ENCODE measurements around the gene LRMDA.

LRMDA gene

DNA sequence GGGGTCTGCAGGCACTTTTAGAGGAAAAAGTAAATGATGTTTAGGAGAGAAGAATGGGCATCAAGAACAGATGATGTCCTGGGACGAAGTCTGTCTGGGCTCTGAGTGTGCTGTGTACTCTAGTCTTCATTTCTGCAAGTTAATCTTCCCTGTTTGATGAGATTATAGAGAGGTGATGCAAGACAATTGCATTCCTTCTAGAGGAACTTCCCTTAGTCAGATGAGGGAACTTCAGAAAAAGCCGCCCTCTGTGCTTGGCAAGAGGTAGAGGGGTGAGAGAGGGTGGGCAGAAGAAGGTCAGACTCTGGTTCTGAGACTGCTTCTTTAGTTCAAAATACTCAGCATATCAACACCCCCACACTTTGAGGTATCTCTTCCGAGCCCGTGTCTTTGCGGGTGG, 797.9 kb downstream of the LRMDA start:
- Histone ChIP-seq H4K20me1 (ENCODE audit: low read depth, low read length) (no peaks in the 10 kb centered on the region), H3K9me2 (replicated peaks; ENCODE audit: insufficient read depth, low read length) (no peaks in the 10 kb centered on the region), H2AFZ (ENCODE audit: low read depth, low read length, severe bottlenecking) (no peak overlapping the region), H3K79me2 (ENCODE audit: insufficient read depth, low read length) (no peaks in the 10 kb centered on the region), H3K4me2 (ENCODE audit: low read depth, low read length, poor library complexity, severe bottlenecking) (no peak overlapping the region), H3K27ac (ENCODE audit: low read depth, low read length) (no peak overlapping the region), H3K4me3 (ENCODE audit: insufficient read depth, low read length, poor library complexity, severe bottlenecking) (no peak overlapping the region), H3K27me3 (ENCODE audit: low read length) (no peaks in the 10 kb centered on the region), H3K9me3 (ENCODE audit: insufficient read depth, low read length) (no peaks in the 10 kb centered on the region), H3K36me3 (ENCODE audit: low read length) (no peaks in the 10 kb centered on the region), H3F3A (ENCODE audit: insufficient read depth) (no peaks in the 10 kb centered on the region), H3K9ac (ENCODE audit: low read length) (no peak overlapping the region)
- TF ChIP-seq, protein P1, sequence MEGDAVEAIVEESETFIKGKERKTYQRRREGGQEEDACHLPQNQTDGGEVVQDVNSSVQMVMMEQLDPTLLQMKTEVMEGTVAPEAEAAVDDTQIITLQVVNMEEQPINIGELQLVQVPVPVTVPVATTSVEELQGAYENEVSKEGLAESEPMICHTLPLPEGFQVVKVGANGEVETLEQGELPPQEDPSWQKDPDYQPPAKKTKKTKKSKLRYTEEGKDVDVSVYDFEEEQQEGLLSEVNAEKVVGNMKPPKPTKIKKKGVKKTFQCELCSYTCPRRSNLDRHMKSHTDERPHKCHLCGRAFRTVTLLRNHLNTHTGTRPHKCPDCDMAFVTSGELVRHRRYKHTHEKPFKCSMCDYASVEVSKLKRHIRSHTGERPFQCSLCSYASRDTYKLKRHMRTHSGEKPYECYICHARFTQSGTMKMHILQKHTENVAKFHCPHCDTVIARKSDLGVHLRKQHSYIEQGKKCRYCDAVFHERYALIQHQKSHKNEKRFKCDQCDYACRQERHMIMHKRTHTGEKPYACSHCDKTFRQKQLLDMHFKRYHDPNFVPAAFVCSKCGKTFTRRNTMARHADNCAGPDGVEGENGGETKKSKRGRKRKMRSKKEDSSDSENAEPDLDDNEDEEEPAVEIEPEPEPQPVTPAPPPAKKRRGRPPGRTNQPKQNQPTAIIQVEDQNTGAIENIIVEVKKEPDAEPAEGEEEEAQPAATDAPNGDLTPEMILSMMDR (IDR thresholded peaks at IDR 0.05; ENCODE audit: insufficient read depth, low read length, poor library complexity, severe bottlenecking), result no peak
- TF ChIP-seq EZH2phosphoT487 (conservative IDR thresholded peaks at IDR 0.05; ENCODE audit: low read length), result no peak

DNA sequence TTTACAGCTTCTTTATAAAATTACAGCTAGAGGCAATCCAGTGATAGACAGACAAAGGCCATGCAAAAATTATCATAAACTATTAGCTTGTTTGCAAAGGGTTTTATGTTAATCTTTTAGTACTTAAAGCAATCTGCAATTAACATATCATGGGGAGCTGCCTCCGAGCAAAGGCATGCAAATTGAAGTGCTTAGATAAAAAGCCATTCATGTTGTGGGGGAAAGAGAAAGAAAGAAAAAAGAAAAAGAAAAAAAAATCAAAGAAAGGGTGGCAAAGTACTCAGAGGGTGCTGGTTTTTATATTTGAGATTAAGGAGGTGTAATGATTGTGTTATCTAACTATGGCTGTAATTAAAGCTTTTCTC, 799.5 kb downstream of the LRMDA start:
- Histone ChIP-seq H3K27ac (ENCODE audit: low read depth, low read length) (no peak overlapping the region), H4K20me1 (ENCODE audit: low read depth, low read length) (no peaks in the 10 kb centered on the region), H3K9me2 (replicated peaks; ENCODE audit: insufficient read depth, low read length) (no peaks in the 10 kb centered on the region), H3K36me3 (ENCODE audit: low read length) (no peaks in the 10 kb centered on the region), H3K4me2 (ENCODE audit: low read depth, low read length, poor library complexity, severe bottlenecking) (no peak overlapping the region), H3K27me3 (ENCODE audit: low read length) (no peaks in the 10 kb centered on the region), H2AFZ (ENCODE audit: low read depth, low read length, severe bottlenecking) (no peak overlapping the region), H3K9me3 (ENCODE audit: insufficient read depth, low read length) (no peaks in the 10 kb centered on the region), H3K9ac (ENCODE audit: low read length) (no peak overlapping the region), H3K79me2 (ENCODE audit: insufficient read depth, low read length) (no peaks in the 10 kb centered on the region), H3K4me3 (ENCODE audit: insufficient read depth, low read length, poor library complexity, severe bottlenecking) (no peak overlapping the region), H3F3A (ENCODE audit: insufficient read depth) (no peaks in the 10 kb centered on the region)
- TF ChIP-seq EZH2phosphoT487 (conservative IDR thresholded peaks at IDR 0.05; ENCODE audit: low read length), result no peak
- TF ChIP-seq, protein P1 (IDR thresholded peaks at IDR 0.05; ENCODE audit: insufficient read depth, low read length, poor library complexity, severe bottlenecking), result no peak

DNA sequence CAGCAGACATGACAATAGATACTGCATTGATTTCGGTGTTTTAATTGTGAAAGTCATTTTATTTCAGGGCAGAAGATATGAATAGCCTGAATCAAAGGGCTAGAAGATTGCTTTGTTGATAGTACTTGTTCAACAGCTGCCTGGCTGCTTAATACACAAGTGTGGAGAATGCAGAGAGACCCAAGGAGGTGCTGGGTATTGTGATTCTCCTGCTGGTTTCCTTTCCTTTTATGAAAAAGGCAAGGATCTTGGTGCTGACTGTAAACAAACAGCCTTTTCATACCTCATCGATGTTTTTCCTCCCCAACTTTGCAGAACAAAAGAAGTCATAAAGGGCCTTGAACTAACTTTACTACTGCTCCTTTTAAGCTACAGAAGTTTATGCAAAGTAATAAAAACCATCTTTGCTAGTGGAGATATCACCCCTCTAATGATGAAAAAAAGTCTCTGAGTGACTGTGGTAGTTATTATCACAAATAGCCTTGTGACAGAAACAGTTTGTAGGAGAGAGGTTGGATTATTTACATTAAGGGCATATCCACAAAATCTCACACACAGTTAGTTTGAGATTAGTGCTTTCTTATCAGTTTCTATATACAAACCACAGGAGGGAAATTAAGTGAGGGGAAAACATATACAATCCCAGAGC, 800.0 kb downstream of the LRMDA start:
- H3K9me3 ChIP-seq (ENCODE audit: insufficient read depth, low read length), result no peaks in the 10 kb centered on the region
- no peak overlapping the region for H3K4me3 ChIP-seq (ENCODE audit: insufficient read depth, low read length, poor library complexity, severe bottlenecking)
- no peak overlapping the region for H3K4me2 ChIP-seq (ENCODE audit: low read depth, low read length, poor library complexity, severe bottlenecking)
- no peak overlapping the region for H3K27ac ChIP-seq (ENCODE audit: low read depth, low read length)
- H3K36me3 ChIP-seq (ENCODE audit: low read length), result no peaks in the 10 kb centered on the region
- no peaks in the 10 kb centered on the region for H3K79me2 ChIP-seq (ENCODE audit: insufficient read depth, low read length)
- no peaks in the 10 kb centered on the region for H3F3A ChIP-seq (ENCODE audit: insufficient read depth)
- TF ChIP-seq EZH2phosphoT487 (conservative IDR thresholded peaks at IDR 0.05; ENCODE audit: low read length), result no peak
- TF ChIP-seq, protein P1 (IDR thresholded peaks at IDR 0.05; ENCODE audit: insufficient read depth, low read length, poor library complexity, severe bottlenecking), result no peak
- no peaks in the 10 kb centered on the region for H4K20me1 ChIP-seq (ENCODE audit: low read depth, low read length)
- no peak overlapping the region for H3K9ac ChIP-seq (ENCODE audit: low read length)
- no peaks in the 10 kb centered on the region for H3K9me2 ChIP-seq (replicated peaks; ENCODE audit: insufficient read depth, low read length)
- no peaks in the 10 kb centered on the region for H3K27me3 ChIP-seq (ENCODE audit: low read length)
- H2AFZ ChIP-seq (ENCODE audit: low read depth, low read length, severe bottlenecking), result no peak overlapping the region

Data from SU-DHL-6 (cell line).